SH-SY5Y (cell line): ENCODE results near the gene CBX5.

Experiments used
- GATA2 ChIP-seq: IDR thresholded peaks from 2 replicates; pipeline ENCODE4 v1.6.1; 2011; ENCODE audit warnings: mild to moderate bottlenecking, low read depth, low read length
- GATA3 ChIP-seq: IDR thresholded peaks from 2 replicates; pipeline ENCODE4 v1.6.1; 2011; ENCODE audit warnings: low read depth, mild to moderate bottlenecking, low read length, moderate library complexity

CBX5 gene

DNA sequence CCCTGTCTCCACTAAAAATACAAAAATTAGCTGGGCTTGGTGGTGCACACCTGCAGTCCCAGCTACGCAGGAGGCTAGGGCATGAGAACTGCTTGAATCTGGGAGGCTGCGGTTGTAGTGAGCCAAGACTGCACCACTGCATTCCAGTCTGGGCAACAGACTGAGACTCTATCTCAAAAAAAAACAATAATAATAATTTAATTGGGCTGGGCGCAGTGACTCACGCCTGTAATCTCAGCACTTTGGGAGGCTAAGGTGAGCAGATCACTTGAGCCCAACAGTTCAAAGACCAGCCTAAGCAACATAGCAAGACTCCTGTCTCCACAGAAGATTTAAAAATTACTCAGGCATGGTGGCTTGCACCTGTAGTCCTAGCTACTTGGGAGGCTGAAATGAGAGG, 26.7 kb downstream of the CBX5 start:
- TF ChIP-seq GATA3, result no peak
- no peak for TF ChIP-seq GATA2

- TF ChIP-seq GATA3 (no peak), GATA2 (no peak)
Observed at GRCh38 chr12:54251667-54252284, 28.1 kb downstream of the CBX5 start.

DNA sequence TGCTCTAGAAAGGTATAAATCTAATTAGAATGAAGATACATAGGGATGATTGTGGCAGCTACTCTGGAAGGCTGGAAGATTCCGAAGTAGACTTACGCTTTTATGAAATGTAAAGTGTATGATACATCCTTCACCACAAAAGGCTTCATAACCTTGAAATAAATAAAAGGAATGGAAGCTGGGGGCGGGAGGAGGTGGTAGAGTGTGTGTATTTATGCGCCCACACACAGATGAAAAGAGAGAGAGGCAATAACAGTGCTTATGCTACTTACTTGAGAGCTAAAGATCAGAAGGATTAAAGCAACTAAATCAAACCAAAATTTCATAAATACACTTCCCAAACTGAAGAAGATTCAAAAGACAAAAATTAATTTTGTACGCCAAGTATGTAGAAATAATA, 30.4 kb downstream of the CBX5 start:
- TF ChIP-seq GATA3, result no peak
- TF ChIP-seq GATA2, result no peak

- TF ChIP-seq GATA2, result no peak
- TF ChIP-seq GATA3, result no peak
Observed at GRCh38 chr12:54246011-54246641, 33.8 kb downstream of the CBX5 start.

GRCh38 chr12:54240971-54241588, 38.8 kb downstream of the CBX5 start:
- no peak for TF ChIP-seq GATA3
- no peak for TF ChIP-seq GATA2

DNA sequence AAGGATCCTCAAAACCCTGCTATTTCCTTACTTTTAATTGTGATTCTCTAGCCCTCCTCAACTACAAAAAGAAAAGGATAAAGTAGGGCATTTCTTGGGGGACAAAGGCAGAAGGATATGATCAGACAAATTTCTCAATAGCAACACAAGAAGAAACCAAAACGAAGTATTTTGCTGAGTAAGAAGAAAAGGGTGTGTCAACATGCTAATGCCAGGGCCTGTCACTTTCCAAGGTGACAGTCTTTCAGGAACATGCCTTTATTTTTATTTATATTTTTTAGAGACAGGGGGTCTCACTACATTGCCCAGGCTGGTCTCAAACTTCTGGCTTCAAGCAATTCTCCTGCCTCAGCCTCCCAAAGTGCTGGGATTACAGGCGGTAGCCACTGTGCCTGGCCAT, 39.8 kb downstream of the CBX5 start:
- TF ChIP-seq GATA2 (no peak), GATA3 (no peak)

GRCh38 chr12:54239620-54240019, 40.3 kb downstream of the CBX5 start:
- TF ChIP-seq GATA3 (no peak), GATA2 (no peak)

DNA sequence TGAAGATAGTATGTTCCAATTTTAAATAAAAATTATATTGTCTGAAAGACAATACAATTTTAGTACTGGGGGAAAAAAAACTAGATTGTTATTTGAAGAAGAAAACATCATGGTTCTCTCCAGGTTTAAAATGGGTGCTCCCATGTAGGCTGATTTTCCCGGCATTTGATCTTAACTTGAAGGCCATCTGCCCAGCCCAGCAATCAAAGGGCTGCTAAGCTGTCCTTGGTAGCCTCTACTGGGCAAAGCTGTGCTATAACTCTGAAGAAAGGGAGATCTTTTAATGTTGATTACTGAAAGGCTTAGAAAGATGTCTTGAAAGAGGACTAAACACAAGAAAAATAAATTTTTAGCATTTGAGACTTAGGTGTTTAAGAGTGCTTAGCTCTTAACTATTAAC, 41.4 kb downstream of the CBX5 start:
- TF ChIP-seq GATA2, result no peak
- TF ChIP-seq GATA3, result no peak

DNA sequence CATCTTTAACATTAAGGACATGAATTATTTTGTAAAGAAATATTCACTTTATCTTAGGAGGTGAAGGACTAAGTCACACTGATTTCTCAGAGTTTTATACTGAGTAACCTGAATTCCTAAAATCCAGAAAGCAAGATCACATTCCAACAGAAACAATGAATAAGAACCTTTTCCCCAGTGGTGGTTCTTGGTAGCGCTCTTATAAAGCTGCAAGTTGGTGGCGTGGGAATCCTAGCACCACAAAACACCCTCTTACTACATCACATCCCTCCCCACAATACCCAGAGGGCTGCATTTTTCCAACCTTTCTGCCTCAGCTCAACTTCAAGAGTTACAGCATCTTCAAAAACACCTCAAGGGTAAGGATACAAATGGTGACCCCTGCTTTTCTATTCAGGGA, 47.1 kb downstream of the CBX5 start:
- no peak for TF ChIP-seq GATA3
- TF ChIP-seq GATA2, result no peak

DNA sequence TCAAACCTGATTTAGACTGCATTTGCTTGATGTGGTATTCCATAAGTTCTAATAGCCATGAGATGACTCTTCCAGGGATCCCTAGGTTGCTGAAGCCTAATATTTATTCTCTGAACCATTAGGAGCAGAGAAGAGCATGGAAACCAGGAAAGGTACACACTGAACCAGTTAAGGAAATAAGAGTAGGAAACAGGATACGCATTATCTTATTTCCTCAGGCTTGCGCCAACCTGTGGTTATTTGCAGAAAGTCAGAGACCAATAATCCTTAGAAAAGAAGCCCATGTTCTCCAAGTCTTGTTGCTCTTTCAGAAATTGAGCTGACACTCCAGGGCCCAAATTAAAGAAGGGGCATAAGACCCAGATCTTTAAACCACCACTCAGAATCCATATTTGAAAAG, 49.4 kb downstream of the CBX5 start:
- no peak for TF ChIP-seq GATA3
- TF ChIP-seq GATA2, result no peak

DNA sequence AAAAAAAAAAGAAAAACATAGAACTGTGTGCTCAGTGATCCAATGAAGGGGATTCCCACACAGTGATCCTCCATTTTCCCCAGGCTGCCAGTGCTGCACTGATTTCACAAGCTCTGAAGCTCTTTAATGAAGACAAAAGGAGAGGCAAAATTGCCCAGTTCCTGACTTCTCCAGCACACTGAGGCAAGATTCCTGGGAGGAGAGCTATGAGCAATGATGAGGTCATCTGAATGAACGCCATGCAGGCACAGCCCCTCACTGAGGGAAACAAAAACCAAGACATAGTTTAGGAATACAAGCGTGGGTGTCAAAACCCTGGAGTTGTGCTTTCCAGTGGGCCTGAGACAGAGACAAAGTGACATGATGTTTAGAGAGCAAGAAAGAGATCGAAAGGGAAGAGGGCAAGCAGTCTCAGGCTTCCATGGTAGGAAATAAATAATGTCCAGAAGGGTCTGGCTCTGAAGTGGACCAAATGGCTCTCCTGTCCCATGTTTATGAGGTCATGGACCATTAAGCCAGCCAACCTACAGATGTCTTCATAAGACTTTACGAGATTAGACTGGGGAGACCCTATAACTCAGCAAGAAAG, 50.2 kb downstream of the CBX5 start:
- TF ChIP-seq GATA2 (no peak), GATA3 (no peak)

- TF ChIP-seq GATA2 (no peak), GATA3 (no peak)
Observed at GRCh38 chr12:54228471-54228870, 51.5 kb downstream of the CBX5 start.

GRCh38 chr12:54227376-54227775, 52.5 kb downstream of the CBX5 start:
- TF ChIP-seq GATA3 (no peak), GATA2 (no peak)

DNA sequence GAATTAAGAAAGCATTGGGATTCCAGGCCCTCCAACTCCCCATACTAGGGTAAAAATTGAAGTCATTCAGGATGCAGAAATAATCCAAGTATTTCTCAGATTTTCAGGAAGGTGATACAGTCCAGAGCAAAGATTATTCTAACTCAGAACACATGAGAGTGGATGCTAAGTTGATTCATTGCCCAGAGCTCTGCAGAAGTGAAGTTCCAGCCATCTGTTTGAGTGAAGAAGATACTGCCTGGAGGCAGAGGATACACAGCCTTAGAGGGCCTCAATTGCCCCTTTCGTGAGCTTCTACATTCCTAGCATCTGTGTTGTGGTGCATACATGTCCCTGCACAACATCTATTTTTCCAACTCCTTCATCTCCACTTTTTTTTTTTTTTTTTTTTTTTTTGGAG, 54.3 kb downstream of the CBX5 start:
- TF ChIP-seq GATA3 (no peak), GATA2 (no peak)

- TF ChIP-seq GATA3 (no peak), GATA2 (no peak)
Observed at GRCh38 chr12:54222609-54223008, 57.3 kb downstream of the CBX5 start.
